T-helper 1 cell (primary cell): ENCODE data around the gene OR2H1.
A peak's percentile ranks its signal among the peaks of the same experiment; 100 is the strongest.
"Not testable (repeated sequence)": the region's sequence is repeated elsewhere in the genome, so short reads cannot be mapped to it uniquely, and the experiment has no call there.

Experiments
- DNase-seq, 5 donors: peaks; one replicate each; pipeline ENCODE4 v3.0.0-alpha.2; 2012 to 2020
- total RNA-seq, 4 donors: gene quantifications; one replicate each; lab custom pipeline; 2026; lab: John Stamatoyannopoulos, UW

The OR2H1 gene
- total RNA-seq: 0 reads per million in 4 donors

DNA sequence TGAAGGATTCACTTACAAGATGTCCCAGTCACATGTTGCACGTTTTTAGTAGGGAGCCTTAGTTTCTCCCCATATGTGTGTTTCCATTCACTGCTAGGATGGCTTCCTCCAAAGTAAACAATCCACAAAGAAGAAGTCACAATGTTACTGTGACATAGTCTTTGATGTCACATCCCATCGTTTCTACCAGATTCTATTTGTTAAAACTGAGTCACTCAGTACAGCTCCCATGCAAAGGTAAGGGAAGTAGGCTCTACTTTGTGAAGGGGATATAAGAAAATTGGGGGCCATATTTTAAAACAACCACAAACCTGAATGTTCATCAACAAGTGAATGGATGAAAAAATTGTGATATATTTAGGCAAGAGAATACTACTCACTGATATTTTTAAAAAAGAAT, at the start of gene OR2H1, which contains the start of gene OR11A1:
OR2H1 (plus strand) TSS at position 185 of the 400 bp plus-strand sequence. CDS start 4,615 bp downstream, outside the sequence.
OR11A1 (minus strand) TSS at position 101 of the 400 bp plus-strand sequence. CDS start 29,430 bp downstream, outside the sequence.
- DNase-seq: no peak

DNA sequence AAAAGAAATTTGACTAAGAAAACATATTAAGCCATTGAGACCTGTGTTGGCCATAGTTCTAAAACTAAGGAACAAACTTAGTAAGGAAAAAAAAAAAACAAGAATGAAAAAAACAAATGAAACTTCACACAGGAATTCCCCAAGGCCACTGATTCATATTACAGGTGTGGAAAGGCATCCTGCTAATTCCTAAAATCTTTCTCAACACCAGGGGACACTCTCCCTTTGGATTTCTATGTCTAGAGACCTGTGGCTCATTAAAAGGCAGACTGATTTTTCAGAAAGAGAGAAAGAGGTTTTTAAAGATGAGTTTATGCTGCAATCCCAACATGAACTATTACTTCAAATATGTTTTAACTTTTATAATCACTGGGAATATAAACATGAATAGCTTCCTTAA, 42.4 kb upstream of the OR2H1 start, which contains the start of gene OR12D1:
OR12D1 (plus strand) TSS at position 341 of the 400 bp plus-strand sequence.
- DNase-seq: no peak

- DNase-seq: no peak
Observed at GRCh38 chr6:29419516-29419915, 37.4 kb upstream of the OR2H1 start.

GRCh38 chr6:29424168-29424567, 32.8 kb upstream of the OR2H1 start:
- no peak for DNase-seq

DNA sequence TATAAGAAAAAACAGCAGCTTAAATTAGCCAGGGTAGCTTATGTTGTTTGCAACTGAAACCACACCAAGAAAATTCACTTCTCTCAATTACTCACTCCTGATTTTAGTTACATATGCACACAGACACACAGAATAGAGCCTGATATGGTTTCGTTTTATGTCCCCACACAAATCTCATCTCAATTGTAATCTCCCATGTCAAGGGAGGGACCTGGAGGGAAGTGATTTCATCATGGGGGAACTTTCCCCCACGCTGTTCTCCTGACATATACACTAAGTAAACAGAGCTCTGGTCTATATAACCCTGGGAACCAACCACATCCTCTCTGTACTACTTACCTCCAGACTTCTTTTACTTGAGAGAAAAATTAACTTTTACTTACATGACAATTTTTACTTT, 32.4 kb upstream of the OR2H1 start:
- peak in 1 of 5 donors; percentile 5 for DNase-seq

- no peak for DNase-seq
Observed at GRCh38 chr6:29425075-29425474, 31.9 kb upstream of the OR2H1 start.

DNA sequence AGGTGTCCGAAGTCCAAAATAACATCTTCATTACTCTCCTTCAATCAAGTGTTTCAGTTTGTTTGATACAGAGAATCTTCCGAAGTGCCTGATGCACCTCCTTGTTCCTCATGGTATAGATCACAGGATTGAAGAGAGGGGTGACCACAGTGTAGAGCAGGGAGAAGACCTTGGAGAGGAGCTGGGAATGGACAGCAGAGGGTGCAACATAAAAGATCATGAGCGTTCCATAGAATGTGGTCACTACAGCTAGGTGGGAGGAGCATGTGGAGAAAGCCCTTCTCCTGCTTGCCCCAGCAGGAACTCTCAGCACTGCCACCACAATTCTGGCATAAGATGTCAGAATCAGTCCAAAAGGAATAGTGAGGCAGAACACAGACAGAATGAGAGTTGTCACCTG, 30.3 kb upstream of the OR2H1 start:
- DNase-seq: no peak

DNA sequence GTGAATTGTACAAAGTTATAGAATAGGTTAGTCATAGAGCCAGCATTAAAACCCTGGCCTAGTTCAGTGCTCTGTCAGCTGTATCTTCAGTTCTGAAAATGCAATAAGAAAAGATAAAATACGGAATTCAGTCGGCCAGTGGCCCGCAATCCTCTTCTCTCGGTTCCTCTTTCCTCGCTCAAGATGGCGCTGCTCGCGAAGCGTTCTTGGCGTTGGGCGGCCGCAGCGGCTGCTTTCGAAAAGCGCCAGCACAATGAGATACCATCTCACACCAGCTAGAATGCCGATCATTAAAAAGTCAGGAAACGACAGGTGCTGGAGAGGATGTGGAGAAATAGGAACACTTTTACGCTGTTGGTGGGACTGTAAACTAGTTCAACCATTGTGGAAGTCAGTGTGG, 20.2 kb upstream of the OR2H1 start:
- not testable (repeated sequence) for DNase-seq

DNA sequence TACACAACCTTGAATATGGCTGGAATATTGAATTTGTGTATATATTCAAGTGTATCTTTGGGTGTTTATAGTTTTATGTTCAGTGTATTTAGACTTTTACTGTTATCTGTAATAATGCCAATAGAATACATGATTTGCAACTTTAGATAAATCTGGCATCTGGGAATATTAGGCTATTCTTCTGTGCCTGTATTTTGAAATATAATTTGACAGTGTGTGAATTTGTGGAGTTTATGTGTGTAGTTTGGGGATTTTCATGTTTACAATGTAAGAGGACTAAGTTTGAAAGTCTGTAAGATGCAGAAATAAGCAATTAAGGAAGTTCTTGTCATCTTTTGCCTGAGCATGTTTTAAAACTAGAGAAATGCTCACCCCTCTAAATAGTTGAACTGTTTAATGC, 17.9 kb upstream of the OR2H1 start, which contains the start of gene OR10C1:
OR10C1 (plus strand) TSS at position 301 of the 400 bp plus-strand sequence. CDS start 710 bp downstream, outside the sequence.
- DNase-seq: no peak

DNA sequence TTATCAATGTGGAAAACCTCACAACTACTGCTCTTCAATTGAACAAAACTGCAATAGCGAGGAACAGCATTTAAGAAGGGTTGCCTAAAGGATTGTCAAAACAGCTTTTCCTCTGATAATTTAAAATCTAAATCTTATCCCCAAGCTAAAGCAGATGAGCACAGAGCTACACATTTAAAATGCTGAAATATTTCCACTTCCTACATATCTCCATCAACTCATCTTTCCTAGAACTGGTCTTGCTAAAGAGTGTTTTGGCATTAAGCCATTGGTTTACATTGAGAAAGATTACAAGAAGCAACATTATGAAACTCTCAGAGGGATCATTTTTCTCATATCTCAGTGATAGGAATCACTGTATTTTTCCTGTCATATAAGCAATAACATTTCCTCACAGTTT, 14.2 kb upstream of the OR2H1 start:
- no peak for DNase-seq

DNA sequence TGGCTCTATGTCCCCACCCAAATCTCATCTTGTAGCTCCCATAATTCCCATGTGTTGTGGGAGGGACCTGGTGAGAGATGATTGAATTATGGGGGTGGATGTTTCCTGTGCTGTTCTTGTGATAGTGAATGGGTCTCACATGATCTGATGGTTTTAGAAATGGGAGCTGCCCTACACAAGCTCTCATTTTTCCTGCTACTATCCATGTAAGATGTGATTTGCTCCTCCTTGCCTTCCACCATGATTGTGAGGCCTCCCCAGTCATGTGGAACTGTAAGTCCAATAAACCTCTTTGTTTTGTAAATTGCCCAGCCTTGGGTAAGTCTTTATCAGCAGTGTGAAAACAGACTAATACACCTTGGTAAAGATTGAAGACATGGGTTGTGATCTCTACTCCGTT, 12.9 kb upstream of the OR2H1 start:
- DNase-seq: not testable (repeated sequence)

DNA sequence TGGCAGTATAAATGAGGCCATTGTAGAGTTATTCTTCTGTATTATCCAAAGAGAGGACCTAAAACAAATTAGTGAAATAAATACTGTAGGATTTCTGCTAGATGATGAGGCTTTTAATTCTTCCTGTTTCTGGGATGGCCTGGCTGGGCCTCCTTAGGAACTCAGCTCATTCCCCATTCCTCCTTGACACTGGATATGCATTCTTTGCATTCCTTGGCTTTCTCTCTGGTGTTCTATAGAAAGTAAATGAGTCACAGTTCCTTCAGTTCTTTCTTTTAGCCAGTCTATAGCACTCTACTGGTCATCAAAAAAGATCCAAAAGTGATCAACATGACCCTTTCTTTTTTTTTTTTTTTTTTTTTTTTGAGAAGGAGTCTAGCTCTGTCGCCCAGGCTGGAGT, 9.3 kb upstream of the OR2H1 start:
- no peak for DNase-seq

GRCh38 chr6:29451471-29452193, 5.3 kb upstream of the OR2H1 start:
- no peak for DNase-seq

GRCh38 chr6:29461021-29461814, 4.3 kb downstream of the OR2H1 start:
- no peak for DNase-seq

DNA sequence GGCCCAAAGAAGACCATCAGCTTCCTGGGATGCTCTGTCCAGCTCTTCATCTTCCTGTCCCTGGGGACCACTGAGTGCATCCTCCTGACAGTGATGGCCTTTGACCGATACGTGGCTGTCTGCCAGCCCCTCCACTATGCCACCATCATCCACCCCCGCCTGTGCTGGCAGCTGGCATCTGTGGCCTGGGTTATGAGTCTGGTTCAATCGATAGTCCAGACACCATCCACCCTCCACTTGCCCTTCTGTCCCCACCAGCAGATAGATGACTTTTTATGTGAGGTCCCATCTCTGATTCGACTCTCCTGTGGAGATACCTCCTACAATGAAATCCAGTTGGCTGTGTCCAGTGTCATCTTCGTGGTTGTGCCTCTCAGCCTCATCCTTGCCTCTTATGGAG, 5.1 kb downstream of the OR2H1 start:
- DNase-seq: no peak

- DNase-seq: no peak
Observed at GRCh38 chr6:29465279-29465678, 8.3 kb downstream of the OR2H1 start.

GRCh38 chr6:29465801-29466200, 8.8 kb downstream of the OR2H1 start:
- DNase-seq: no peak

DNA sequence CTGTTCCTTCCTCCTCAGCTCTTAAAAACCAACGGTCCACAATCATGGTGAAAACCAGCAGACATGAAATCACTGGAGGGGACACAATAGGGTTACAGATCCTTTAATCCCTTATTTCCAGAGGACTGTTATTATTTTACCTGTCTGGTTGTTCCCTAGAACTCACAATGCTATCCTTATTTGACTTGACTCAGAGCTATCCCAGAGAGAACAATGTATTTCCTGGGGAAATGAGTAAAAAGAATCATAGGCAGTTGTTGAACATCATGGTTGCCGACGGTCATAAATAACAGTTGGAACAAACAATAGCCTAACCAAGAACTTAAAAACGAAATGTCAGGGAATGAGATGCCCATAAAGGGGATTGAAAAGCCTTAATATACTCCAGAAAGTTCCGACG, 9.3 kb downstream of the OR2H1 start:
- no peak for DNase-seq

DNA sequence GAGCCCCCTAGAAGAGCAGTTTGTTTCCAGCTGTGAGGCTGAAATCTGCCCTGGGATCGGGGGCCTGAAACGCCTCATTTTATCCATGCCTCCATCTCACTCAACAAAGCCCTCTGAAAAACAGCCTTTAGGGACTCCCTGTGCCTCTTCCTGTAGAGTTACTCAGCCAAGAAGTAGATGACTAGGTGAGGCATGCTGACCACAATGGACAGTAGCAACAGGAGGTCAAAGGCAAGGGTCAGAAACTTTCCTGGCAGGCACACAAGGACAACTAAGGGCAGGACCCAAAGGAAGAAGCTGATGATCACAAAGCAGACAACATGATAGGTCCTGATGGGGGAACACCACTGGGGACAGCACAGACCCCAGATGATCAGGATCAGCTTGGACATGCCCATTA, 18.0 kb downstream of the OR2H1 start:
- no peak for DNase-seq

DNA sequence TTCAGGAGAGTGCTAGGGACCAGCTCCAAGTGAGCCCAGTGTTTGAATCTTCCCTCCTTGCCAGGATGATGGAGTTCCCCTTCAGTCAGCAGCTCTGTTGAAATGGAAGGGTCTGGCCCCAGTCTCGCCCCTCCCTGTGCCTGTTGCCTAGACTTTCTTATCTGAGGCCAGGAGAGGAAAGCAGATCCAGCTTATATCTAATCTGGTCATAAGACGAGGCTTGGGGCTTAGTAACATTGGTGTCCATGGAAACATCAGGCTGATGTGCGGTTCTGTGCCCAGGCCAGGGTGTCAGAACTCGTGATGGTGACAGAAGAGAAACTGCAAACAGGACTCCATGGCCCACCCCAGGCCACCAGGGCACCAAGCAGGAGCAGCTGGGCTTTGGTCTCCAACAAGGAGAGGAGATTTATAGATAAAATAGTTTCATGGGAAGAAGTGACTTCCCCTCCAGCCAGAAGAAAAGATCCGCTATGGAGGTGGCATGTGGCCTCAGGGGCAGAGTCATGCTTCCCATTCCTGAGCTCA, 21.0 kb downstream of the OR2H1 start:
- DNase-seq: no peak

GRCh38 chr6:29478740-29479139, 21.8 kb downstream of the OR2H1 start:
- DNase-seq: no peak

DNA sequence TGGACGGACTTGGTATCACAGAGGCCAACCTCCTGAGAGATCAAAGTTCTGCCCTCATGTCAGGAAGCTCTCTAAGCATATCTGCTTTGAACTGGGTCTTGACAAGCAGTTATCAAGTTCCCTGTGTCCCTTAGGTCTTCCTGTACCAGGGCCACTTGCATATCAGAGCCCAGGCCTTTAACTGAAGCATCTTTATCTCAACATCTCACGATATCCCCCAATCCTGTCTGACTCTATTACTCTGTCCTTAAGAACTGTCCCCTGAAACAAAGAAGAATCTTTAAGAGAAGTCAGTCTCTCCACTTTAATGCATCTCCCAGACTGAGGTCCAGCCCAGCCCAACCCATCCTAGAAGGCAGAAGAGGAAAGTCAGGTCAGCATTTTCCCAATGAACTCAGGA, 22.6 kb downstream of the OR2H1 start:
- DNase-seq: no peak

DNA sequence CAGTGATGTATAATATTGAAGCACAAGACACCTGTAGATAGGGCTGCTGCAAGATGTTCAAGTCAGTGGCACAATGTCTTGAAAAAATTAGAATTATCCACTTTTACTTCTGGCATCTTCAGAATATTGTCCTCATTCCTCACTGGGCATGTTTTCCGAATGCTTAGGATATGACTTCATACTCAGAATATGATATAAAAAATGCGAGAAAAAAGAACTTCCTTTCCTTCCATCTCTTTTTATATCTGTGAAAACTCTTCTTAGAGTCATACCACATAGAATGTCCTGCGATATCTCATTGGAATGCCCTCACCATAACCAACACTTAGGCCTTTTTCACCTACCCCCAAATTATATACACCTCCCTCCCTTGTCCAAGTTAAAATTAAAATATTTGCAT, 26.2 kb downstream of the OR2H1 start:
- DNase-seq: no peak

GRCh38 chr6:29483735-29484134, 26.8 kb downstream of the OR2H1 start:
- DNase-seq: no peak
